BJ (cell line): ENCODE measurements around the gene TLE1. TPM values are rescaled to one million over a fixed set of nuclear protein-coding genes. Genes with fewer than 3 reads are reported as not detected.
"Not testable (repeated sequence)": the region's sequence is repeated elsewhere in the genome, so short reads cannot be mapped to it uniquely, and the experiment has no call there.

Source experiments
- CTCF ChIA-PET: fragments of 350-600 bp; formaldehyde crosslinking; extraction: SDS; loops from one replicate; lab custom pipeline; 2021; ENCODE audit warnings: antibody characterized with exemption, inconsistent platforms; lab: Yijun Ruan, JAX
- POLR2A ChIA-PET: fragments of 300-600 bp; sonication (Branson Sonifier 250); formaldehyde crosslinking; extraction: SDS; loops from one replicate; lab custom pipeline; 2021; ENCODE audit warnings: antibody characterized with exemption; lab: Charles Lee
- DNase-seq: peaks from one replicate; pipeline ENCODE4 v3.0.0-alpha.2; 2011; ENCODE audit warnings: low read depth
- H3K27me3 ChIP-seq: 2 replicates; pipeline ENCODE4 v1.6.0; 2011; ENCODE audit warnings: low read length; ENCODE audit not compliant: control insufficient read depth, insufficient read depth
- H3K36me3 ChIP-seq: 2 replicates; pipeline ENCODE4 v1.5.1; 2011; ENCODE audit warnings: low read length; ENCODE audit not compliant: control insufficient read depth, insufficient read depth
- H3K4me3 ChIP-seq: 2 replicates; pipeline ENCODE4 v1.5.1; 2011; ENCODE audit warnings: low read depth, mild to moderate bottlenecking, control low read depth, low read length
- polyA plus RNA-seq: library from polyadenylated mRNA; depleted of rRNA; stranded (reverse); fragments of >200 nt; gene quantifications from 2 replicates; pipeline ENCODE4 v1.2.3, GENCODE V29; 2011
- TF ChIP-seq, protein P1 (sequence below): IDR thresholded peaks from 2 replicates; pipeline ENCODE4 v1.5.1; 2011; ENCODE audit warnings: low read depth, mild to moderate bottlenecking, control low read depth, inconsistent platforms, low read length, moderate library complexity; ENCODE audit not compliant: insufficient read depth

The TLE1 gene
- polyA plus RNA-seq, 1 experiment, result 9.6 TPM

DNA sequence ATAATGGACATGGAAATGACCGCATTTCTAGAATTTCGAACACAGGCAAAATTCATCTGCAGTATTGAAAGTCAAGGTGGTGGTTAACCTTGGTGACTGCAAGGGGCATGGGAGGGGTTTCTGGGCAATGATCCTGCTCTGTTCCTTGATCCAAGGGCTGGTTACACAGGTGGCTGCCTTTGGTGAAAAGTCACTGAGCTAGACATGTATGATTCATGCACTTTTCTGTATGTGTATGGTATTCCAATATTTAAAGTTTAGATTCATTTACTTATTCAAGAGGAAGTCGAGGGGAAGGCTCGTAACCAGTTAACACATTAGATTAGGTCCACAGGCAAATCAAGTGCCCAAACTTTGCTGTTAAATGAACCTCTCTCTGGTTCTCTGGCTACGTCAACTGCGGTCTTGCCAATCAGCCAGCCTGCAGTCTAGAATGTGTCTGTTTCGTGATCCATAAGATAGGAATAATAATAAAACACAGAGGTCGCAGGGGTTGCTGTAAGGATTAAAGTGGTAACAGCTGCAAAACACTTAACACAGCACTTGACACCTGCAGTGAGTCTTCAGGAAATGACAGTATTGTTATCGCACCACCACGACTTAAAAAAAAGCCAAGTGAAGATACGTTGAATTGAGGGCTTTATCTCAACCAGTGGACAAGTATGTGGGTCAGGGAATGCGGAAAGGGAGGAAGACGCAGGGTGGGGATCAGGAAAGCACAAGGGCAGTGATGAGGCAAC, 92.5 kb downstream of the TLE1 start:
- no peak for DNase-seq
- ChIA-PET POLR2A (no interaction called here), CTCF (no interaction called here)
- H3K27me3 ChIP-seq, result no peaks in the 10 kb centered on the region
- TF ChIP-seq, protein P1, sequence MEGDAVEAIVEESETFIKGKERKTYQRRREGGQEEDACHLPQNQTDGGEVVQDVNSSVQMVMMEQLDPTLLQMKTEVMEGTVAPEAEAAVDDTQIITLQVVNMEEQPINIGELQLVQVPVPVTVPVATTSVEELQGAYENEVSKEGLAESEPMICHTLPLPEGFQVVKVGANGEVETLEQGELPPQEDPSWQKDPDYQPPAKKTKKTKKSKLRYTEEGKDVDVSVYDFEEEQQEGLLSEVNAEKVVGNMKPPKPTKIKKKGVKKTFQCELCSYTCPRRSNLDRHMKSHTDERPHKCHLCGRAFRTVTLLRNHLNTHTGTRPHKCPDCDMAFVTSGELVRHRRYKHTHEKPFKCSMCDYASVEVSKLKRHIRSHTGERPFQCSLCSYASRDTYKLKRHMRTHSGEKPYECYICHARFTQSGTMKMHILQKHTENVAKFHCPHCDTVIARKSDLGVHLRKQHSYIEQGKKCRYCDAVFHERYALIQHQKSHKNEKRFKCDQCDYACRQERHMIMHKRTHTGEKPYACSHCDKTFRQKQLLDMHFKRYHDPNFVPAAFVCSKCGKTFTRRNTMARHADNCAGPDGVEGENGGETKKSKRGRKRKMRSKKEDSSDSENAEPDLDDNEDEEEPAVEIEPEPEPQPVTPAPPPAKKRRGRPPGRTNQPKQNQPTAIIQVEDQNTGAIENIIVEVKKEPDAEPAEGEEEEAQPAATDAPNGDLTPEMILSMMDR, result no peak
- 0 out of 2 replicates have a peak, but pooled peaks cover 2% of the 10 kb centered on the region for H3K36me3 ChIP-seq
- H3K4me3 ChIP-seq, result no peak overlapping the region

DNA sequence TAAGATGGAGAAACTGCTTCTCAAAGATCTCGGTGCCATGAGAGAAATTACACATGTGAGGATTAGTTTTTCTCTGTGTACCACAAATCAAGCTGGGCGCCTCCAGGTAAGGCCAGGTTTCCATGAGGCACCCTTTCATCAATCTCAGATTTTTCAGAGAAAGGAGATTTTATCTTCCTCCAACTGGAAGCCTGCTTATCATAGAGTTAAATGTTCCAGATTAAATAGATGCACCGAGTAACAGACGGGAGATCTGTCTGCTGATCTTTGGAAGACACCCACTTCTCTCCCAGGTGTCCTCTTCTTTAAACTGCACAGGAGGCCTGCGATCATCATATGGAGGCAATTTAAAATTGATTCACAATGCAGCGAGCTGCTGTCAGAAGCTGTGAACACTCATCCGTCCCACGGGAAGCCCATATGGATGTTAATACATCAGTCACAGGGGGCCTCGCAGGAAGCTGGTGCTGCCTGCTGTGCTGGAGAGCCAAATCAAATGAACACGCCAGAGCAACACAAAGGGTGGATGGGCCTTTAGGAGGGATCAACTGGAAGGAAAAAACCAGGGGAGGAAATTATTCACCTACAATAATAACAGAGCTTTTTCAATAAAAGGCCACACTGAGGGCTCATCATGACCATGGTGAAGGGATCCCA, 93.3 kb downstream of the TLE1 start:
- DNase-seq, result no peak
- Histone ChIP-seq H3K4me3 (no peak overlapping the region), H3K27me3 (no peaks in the 10 kb centered on the region), H3K36me3 (0 out of 2 replicates have a peak, but pooled peaks cover 2% of the 10 kb centered on the region)
- TF ChIP-seq, protein P1, result no peak
- ChIA-PET CTCF (no interaction called here), POLR2A (no interaction called here)

DNA sequence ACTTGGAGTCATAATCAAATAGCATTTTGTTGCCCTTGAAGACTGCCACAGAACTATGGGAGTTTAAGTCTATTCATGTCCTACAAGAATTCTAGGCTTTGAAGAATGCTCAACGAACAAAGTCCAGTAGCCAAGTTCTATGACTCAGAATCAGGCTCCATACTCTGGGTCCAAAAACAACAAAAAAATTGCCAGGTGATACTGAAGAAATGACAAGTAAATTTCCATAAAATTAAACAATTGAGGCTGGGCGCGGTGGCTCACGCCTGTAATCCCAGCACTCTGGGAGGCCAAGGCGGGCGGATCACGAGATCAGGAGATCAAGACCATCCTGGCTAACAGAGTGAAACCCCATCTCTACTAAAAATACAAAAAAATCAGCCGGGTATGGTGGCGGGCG, 94.1 kb downstream of the TLE1 start:
- POLR2A ChIA-PET, H3K27me3 ChIP-seq, H3K36me3 ChIP-seq, DNase-seq, CTCF ChIA-PET, H3K4me3 ChIP-seq: not testable (repeated sequence)

DNA sequence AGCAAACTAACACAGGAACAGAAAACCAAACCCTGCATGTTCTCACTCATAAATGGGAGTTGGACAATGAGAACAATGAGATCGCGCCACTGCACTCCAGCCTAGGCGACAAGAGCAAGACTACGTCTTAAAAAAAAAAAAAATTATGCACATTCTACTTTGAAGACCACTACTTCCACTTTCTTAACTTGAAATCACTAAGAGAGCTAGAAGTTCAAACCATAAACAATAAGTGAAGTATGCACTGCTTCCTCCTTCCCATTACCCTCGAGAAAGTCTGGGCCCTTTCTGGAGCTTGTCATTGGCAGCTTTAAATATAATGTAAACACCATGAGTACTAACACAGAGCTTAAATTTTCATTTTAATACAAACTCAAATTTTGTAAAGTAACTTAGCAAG, 94.9 kb downstream of the TLE1 start:
- no peak overlapping the region for H3K4me3 ChIP-seq
- ChIA-PET CTCF (interaction anchor here (1.2 kb wide), 1 partner anchor 19 kb away, joined by 3 read pairs; no protein-coding TSS in a partner anchor), POLR2A (no interaction called here)
- peaks cover 4% of the 10 kb centered on the region; the same call in 1 of the 2 replicates for H3K36me3 ChIP-seq
- TF ChIP-seq, protein P1, result no peak
- no peak for DNase-seq
- H3K27me3 ChIP-seq, result no peaks in the 10 kb centered on the region

DNA sequence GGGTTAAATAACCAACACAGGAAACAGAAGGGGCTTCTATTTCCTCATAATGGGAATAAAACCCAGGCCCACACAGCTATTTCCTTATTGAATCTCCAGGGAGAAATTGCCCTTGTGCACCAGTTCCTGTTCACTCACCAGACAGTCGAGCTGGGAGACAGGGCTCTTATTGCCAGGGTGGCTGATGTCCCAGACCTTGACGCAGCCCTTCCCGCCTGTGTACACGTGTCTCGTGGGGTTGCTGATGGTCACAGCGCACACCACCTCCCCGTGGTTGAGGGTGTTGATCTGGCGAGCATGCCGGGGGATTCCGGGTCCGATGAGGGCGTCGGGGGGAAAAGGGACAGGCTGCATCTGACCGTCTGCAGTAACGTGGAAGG, 96.5 kb downstream of the TLE1 start:
- ChIA-PET CTCF (no interaction called here), POLR2A (no interaction called here)
- H3K36me3 ChIP-seq, result peaks cover 2% of the 10 kb centered on the region; the same call in 1 of the 2 replicates
- TF ChIP-seq, protein P1, result no peak
- H3K27me3 ChIP-seq, result no peaks in the 10 kb centered on the region
- no peak for DNase-seq
- H3K4me3 ChIP-seq, result no peak overlapping the region
